Epithelial cell of prostate (primary cell): ENCODE measurements around the gene KIF4A.
"Not testable (repeated sequence)": the region's sequence is repeated elsewhere in the genome, so short reads cannot be mapped to it uniquely, and the experiment has no call there.

Source experiments
- DNase-seq: peaks from one replicate; pipeline ENCODE4 v3.0.0-alpha.2; 2011; ENCODE audit warnings: low read depth, low spot score
- H3K27ac ChIP-seq: fragments of 450-650 bp; 2 replicates; pipeline ENCODE4 v1.5.1; 2017; ENCODE audit warnings: mild to moderate bottlenecking

The KIF4A gene

DNA sequence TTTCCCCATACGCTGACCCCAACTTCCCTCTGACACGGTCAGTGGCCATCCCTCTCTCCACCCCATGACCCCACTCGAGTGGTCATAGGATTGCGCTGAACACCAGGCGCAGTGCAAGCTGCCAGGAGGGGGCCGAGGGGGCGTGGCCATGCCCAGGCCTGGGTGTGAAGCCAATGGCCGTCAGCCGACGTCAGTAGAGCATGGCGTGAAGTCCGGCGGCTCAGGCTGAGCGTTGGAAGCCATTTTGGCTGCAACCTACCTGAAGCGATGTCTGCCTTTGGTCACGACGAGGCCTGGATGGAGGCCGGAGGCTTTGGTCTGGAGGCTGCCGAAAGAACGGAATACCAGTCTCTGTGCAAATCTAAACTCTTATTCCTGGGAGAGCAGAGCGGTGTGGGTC is 8.0 kb upstream of the KIF4A start, which contains the start of gene RAB41:
TSS of gene RAB41 (plus strand) at position 222 of the 400 bp plus-strand sequence. CDS start at position 268, 46 bp downstream.
- H3K27ac ChIP-seq: no peak within 1 kb of the TSS

DNA sequence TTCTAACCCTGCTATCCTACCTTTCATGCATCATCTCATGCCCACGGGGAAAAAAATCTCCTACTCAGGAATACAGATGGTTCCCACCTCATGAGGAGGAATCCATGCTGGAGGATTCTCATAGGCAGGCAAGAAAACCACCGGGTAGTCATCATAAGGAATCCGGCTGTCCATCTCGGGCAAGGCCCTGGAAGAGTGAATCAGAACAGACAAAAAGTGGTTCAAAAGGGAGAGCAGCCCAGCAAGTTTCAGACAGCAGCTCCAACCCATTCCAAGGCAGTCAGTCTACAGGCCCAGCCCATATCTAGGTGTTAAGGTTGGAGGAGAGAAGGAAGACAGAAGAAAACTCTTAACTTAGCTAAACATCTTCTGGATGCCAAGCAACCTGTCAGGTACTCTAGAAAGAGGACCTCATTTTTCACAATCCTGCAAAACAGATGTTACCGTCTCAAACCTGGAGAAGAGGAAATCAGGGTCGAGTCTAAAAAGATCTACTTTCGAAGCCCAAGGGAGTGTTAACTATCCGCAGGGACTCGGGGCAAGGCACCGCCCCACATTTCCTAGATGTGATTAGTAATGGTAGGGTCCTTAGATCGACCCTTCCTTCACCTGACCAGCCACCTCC is 624 bp upstream of the KIF4A start:
- peak overlapping the region; percentile 46 for H3K27ac ChIP-seq
- DNase-seq: no peak

More for the DNA sequence above, 8.0 kb upstream of the KIF4A start, which contains the start of gene RAB41:
- no peak for DNase-seq

DNA sequence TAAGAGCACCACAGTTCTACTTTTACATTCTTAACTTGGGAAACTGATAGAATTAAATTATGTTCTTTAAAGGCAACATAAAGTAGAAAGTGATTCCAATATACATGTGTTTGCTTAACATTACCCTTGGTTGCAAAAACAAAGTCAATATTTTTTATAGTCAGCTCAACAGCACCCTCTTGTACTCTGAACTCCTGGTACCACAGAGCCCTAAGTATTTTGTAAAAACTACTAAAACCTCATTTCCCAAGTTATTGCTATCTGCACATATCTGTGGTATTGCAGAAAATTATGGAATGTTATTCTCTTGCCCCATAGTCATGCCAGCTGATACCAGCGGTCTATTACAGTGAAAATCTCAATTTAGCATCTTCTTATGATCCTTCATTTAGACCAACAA is 2.9 kb downstream of the KIF4A start:
- DNase-seq: no peak
- no peak overlapping the region for H3K27ac ChIP-seq

DNA sequence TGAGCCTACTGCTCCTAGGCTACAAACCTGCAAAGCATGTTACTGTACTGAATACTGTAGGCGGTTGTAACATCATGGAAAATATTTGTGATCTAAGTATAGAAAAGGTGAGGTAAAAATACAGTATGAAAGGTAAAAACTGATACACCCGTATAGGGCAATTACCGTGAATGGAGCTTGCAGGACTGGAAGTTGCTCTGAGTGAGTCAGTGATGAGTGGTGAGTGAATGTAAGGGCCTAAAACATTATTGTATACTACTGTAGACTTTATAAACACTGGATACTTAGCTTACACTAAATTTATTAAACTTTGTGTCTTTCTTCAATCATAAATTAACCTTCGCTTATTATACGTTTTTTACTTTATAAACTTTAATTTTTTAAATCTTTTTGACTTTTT is 3.7 kb downstream of the KIF4A start:
- no peak overlapping the region for H3K27ac ChIP-seq
- DNase-seq: no peak

DNA sequence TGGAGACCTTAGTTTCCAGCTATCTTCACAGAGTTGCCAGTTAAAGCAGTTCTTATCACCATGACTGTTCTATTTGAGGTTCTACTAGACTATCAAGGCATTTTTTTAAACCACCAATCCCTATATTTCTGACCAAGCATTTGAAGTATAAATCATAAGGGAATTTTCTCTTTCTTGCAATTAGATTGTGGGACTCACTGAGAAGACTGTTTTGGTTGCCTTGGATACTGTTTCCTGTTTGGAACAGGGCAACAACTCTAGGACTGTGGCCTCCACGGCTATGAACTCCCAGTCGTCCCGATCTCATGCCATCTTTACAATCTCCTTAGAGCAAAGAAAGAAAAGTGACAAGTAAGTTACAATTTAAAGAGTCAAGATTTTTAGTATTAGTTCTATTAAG is 11.8 kb downstream of the KIF4A start:
- H3K27ac ChIP-seq: no peak overlapping the region
- DNase-seq: no peak

DNA sequence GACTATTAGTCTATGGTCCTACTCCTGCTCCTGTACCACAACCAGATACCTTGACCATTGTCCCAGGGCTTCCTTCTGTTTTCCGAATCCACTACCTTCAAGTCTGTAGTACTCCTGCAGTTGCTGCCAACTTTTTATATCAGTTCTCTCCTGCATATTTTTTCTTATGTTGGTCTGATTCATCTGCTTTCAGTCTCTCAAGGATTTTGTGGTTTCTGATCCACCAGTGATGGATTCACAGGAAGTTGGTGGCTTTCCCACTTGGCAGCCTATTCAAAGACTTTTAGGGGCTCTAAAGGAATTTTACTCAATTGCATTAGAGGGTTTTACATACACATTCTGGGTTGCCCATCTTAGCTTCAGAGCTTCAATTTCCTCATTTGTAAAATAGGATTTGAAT is 23.6 kb downstream of the KIF4A start:
- no peak overlapping the region for H3K27ac ChIP-seq
- no peak for DNase-seq

DNA sequence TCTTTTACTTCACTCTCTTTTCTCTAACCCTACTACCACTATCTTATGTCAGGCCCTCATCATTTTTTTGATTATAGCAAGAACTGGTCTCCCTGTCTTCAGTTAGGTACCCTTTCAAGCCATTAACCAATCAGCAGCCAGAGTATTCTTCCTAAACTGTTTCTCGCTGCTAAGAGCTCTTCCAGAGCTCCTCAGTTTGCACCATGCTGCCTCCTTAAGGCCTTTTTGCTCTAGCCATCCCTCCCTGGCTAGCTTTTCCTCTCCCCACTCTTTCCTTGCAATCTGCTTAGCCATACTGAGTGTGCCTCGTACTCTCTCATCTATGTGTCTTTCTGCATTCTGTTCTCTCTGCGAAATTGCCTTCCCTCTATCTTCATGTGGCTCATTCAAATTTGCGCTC is 32.9 kb downstream of the KIF4A start:
- no peak for DNase-seq
- no peak overlapping the region for H3K27ac ChIP-seq

DNA sequence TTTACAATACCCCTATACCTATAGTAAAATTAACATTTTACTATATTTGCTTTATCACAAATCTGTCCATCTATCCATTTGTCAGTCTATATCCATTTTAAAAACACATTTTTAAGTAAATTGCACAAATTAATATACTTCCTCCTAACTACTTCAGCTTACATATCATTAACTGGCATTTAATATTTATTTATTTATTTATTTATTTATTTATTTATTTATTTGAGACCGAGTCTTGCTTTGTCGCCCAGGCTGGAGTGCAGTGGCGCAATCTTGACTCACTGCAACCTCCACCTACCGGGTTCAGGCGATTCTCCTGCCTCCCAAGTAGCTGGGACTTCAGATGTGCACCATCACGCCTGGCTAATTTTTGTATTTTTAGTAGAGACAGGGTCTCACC is 33.7 kb downstream of the KIF4A start:
- H3K27ac ChIP-seq, DNase-seq: not testable (repeated sequence)

DNA sequence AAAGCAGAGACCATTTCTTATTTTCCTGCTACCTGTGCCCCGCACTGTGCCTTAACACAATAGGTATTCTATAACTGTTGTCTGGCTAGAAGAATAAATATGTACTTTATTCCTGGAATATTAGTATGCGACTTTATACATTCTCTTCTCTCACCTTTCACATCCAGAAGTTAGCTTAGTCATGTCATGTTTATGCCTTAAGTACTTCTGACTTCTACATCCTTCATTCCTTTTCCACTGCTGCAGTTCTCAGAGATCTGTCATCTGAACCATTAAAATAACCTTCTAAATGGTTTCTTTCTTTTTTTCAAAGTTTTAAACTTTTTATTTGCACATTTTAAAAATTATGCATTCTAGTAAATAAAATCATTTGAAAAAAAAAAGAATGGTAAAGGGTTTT is 34.4 kb downstream of the KIF4A start:
- no peak for DNase-seq

DNA sequence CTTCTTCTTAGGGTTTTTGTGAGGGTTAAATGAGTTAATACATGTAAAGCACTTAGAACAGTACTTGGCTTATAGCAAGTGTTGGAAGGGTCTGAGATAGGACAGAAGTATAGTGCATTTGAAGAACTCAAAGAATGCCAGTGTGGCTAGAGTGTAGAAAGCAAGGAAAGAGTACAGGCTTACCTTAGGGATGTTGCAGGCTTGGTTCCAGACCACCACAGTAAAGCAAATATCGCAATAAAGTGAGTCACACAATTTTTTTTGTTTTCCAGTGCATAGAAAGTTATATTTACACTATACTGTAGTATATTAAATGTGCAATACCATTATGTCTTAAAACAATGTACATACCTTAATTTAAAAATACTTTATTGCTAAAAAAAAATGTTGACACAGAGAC is 41.3 kb downstream of the KIF4A start:
- DNase-seq: no peak
- no peak overlapping the region for H3K27ac ChIP-seq

More for the DNA sequence above, 34.4 kb downstream of the KIF4A start:
- H3K27ac ChIP-seq: no peak overlapping the region

DNA sequence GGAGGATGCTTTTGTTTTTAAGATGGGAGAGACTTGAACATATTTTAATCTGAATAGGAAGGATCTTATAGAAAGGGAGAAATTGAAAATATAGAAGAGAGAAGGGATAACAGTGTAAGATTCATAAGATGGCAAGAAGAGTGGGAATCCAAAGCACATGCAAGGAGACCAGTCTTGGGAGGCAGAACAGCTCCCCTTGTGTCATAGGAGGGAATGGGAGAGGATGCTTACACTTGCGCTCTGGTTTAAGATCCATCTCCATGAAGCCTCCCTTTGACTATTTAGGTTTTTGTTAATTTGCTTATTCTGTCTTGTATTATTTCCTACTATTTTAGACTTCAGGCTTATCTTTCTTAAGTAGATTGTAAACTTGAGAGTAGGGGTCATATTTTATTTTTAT is 42.7 kb downstream of the KIF4A start:
- H3K27ac ChIP-seq: no peak overlapping the region
- no peak for DNase-seq

DNA sequence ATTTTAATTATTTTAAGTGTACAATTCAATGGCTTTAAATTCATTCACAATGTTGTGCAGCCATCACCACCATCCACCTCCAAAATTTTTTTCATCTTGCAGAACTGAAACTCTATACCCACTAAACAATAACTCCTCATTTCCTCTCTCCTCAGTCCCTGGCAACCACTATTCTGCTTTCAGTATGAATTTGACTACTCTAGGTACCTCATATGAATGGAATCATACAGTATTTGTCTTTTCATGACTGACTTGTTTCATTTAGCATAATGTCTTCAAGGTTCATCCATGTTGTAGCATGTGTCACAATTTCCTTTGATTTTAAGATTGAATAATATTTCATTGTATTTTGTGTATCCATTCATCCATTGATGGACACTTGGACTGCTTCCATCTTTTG is 46.9 kb downstream of the KIF4A start:
- DNase-seq: no peak
- no peak overlapping the region for H3K27ac ChIP-seq

DNA sequence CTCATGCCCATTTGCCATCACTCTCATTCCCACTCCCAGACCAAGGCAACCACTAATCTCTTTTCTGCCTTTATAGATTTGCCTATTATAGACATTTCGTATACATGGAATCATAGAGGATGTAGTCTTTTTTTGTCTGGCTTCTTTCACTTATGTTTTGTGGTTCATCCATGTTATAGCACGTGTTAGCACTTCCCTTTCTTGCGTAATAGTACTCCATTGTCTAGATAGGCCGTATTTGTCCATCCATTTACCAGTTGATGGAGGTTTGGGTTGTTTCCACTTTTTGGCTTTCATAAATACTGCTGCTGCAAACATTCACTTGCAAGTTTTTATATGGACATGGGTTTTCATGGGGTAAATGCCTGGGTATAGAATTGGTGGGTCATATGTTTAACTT is 48.4 kb downstream of the KIF4A start:
- no peak for DNase-seq
- no peak overlapping the region for H3K27ac ChIP-seq

DNA sequence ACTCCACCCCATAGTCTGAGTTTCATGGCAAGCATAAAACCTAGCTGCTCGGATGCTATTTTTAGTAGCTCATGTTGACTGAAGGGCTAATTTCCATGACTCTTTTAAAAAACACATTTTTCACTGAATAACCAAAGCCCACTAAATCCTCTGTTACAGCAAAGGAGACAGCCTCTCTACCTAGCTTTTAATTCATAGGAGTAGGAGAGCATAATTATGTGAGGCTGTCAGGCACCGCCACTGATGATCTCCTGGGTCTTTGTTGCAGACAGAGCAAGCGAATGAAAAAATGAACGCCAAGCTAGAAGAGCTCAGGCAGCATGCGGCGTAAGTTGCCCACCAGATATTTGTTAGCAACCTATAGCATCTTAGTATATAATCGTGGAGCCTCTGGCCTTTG is 53.5 kb downstream of the KIF4A start:
- DNase-seq: no peak
- H3K27ac ChIP-seq: no peak overlapping the region

DNA sequence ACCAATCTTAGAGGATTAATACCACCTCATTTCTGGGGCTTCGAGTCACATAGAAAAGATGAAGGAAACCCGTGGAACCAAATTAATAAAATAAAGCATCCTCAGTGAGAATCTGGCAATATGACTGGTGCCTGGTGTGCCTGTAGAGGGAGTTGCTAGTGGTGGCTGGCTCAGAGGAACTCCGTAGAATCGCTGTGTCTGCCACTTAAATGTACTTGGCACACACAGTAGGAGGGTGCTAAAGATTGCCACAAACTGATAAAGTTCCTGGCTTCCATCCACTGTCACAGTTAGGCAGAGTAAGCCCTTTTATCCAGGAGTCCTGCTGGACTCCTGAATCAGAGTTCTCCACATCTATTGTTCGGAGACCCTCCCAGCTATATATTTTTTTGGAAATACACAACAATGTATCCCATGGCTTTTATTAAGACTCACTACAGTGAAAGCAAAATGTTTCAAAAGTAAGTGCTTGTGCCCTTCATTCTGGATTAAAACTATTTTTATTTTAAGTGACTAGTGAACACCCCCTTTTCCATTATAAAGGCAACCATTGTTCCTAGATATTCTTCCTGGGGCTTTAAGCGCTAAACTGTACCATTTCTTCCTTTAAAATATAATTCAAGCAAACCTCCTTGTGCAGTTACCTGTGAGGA is 56.6 kb downstream of the KIF4A start:
- DNase-seq: no peak
- no peak overlapping the region for H3K27ac ChIP-seq

DNA sequence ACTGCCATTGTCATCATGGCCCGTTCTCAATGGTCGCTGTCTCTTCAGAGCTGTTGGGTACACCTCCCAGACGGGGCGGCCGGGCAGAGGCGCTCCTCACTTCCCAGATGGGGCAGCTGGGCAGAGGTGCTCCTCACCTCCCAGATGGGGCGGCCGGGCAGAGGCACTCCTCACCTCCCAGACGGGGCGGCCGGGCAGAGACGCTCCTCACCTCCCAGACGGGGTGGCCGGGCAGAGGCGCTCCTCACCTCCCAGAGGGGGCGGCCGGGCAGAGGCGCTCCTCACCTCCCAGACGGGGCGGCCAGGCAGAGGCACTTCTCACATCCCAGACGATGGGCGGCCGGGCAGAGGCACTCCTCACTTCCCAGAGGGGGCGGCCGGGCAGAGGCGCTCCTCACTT is 58.9 kb downstream of the KIF4A start:
- H3K27ac ChIP-seq, DNase-seq: not testable (repeated sequence)

DNA sequence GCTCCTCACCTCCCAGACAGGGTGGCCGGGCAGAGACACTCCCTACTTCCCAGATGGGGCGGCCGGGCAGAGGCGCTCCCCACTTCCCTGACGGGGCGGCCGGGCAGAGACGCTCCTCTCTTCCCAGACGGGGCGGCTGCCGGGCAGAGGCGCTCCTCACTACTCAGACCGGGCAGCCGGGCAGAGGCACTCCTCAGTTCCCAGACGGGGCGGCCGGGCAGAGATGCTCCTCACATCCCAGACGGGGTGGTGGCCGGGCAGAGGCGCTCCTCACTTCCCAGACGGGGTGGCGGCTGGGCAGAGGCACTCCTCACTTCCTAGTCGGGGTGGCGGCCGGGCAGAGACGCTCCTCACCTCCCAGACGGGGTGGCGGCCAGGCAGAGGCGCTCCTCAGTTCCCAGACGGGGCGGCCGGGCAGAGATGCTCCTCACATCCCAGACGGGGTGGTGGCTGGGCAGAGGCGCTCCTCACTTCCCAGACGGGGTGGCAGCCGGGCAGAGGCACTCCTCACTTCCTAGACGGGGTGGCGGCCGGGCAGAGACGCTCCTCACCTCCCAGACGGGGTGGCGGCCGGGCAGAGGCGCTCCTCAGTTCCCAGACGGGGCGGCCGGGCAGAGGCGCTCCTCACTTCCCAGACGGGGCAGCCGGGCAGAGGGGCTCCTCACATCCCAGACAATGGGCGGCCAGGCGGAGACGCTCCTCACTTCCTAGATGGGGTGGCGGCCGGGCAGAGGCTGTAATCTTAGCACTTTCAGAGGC is 59.6 kb downstream of the KIF4A start:
- not testable (repeated sequence) for H3K27ac ChIP-seq, DNase-seq

DNA sequence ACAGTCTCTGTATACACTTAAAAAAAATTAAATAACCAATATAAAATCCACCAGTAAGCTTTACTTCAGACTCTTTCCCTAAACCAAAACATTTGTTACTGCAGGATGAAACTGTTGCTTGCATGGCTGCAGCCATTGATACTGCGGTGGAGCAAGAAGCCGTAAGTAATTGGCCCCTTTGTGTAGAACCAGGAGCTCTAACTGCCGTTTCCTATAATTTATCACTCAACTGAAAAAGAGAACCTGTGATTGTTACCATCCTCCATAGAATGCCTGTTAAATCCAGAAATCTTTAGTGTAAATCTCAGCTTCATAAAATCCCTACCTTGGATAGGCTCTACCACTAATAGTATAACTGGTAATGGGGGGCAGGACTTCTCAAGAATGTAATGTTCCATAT is 62.6 kb downstream of the KIF4A start:
- H3K27ac ChIP-seq: no peak overlapping the region
- DNase-seq: no peak

DNA sequence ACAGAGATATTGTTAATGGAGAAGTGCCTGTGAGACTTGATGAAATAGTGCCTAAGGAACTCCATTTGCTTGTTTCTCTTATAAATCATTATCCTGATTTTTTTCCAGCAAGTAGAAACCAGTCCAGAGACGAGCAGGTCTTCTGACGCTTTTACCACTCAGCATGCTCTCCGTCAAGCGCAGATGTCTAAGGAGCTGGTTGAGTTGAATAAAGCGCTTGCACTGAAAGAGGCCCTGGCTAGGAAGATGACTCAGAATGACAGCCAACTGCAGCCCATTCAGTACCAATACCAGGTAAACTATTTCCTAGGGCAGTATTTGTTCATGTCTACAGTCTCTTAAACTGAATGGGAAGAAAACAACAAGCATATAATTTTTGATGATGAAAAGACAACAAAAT is 63.6 kb downstream of the KIF4A start:
- H3K27ac ChIP-seq: no peak overlapping the region
- DNase-seq: no peak

DNA sequence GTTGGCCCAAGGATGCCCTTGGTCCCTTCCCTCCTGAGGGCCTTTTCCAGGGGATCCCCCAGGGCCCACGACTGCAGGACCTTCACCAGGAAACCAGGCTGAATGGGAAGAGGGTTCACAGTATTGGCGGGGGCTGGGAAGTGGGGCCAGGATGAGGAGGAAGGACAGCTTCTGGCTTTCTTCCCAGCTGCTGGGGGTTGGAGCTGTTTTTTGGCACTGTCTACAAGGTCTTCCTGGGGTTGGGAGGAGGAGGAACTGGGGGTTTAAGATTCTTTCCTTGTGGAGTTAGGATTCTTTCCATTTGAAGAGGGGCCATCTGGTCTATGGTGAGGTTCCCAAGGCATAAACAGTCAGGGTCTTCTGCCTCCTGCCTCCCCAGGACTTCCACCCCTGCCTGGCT is 64.8 kb downstream of the KIF4A start:
- DNase-seq: no peak
- H3K27ac ChIP-seq: no peak overlapping the region

DNA sequence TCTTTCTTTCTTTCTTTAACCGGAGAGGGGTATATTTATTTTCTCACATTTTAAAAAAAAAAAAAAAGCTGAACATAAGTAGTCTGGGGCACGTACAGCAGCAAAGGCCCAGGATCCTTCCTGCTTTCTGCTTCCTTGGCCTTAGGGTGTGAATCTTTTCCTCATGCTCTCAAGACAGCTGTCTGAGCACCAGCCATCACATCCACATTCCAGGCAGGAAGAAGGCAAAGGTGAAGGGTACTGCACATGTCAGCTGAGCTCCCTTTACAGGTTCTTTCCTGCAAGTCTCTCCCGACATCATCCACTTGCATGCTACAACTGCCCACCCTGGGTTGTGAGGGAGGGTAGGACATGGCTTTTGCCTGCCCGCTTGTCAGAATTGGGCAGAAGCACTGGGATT is 69.6 kb downstream of the KIF4A start:
- DNase-seq: no peak
- no peak overlapping the region for H3K27ac ChIP-seq
